K562 (cell line): ENCODE results near the gene TAF3. TPM values are rescaled to one million over a fixed set of nuclear protein-coding genes. Genes with fewer than 3 reads are reported as not detected.

Source experiments
- ATAC-seq: fragments of 200-7000 bp; cut with Tn5 transposase; 3 replicates; pipeline ENCODE4 v1.9.1; 2020; ENCODE audit warnings: moderate library complexity
- BruUV-seq: library from RNA; stranded (reverse); fragments of 400-500 nt; replicated peaks from 2 replicates; lab custom pipeline; 2021; lab: Mats Ljungman, UMichigan
- CTCF ChIA-PET: fragments of 300-600 bp; formaldehyde crosslinking; extraction: SDS; loops from one replicate; lab custom pipeline; 2021; ENCODE audit warnings: low intra/inter-chr PET ratio; lab: Yijun Ruan, JAX
- POLR2A ChIA-PET: fragments of 300-600, 350-650 bp; sonication (Branson Sonifier 250); formaldehyde crosslinking; extraction: SDS; loops from one replicate; lab custom pipeline; 2021; ENCODE audit warnings: antibody characterized with exemption, inconsistent platforms; lab: Yijun Ruan, JAX
- DNase-seq, 4 experiments: peaks; one replicate each; pipeline versions ENCODE4 v3.0.0 to v3.0.0-alpha.2; 2011 to 2018; ENCODE audit warnings: low spot score in 3 of 4, mixed read lengths in 3 of 4; ENCODE audit errors: extremely low read depth in 1 of 4
- FAIRE-seq: peaks from 2 replicates; lab custom pipeline; 2011; peaks lifted over from hg19 to GRCh38; lab: Jason Lieb, UNC
- H2AFZ ChIP-seq: 2 replicates; pipeline ENCODE4 v1.6.0; 2011; ENCODE audit warnings: low read depth, low read length, control low read depth, inconsistent platforms
- H3K27ac ChIP-seq: fragments of 200-600 bp; 3 replicates; pipeline ENCODE4 v1.8.0; 2011; ENCODE audit warnings: low read depth, mild to moderate bottlenecking, control low read depth, inconsistent platforms, low read length, moderate library complexity, mixed read lengths; ENCODE audit errors: extremely low read depth
- H3K27me3 ChIP-seq, 2 experiments: fragments of 300-600 bp in 1 of 2; 2 replicates in 1 of 2; 3 replicates in 1 of 2; pipeline versions ENCODE4 v1.6.0 to v1.8.0; 2011; ENCODE audit warnings: inconsistent platforms in 2 of 2, low read length in 2 of 2, mild to moderate bottlenecking in 1 of 2, mixed read lengths in 1 of 2, moderate library complexity in 1 of 2; ENCODE audit not compliant: control insufficient read depth in 2 of 2, insufficient read depth in 2 of 2
- H3K36me3 ChIP-seq: fragments of 300-600 bp; 3 replicates; pipeline ENCODE4 v1.8.0; 2011; ENCODE audit warnings: mild to moderate bottlenecking, low read length, inconsistent platforms; ENCODE audit not compliant: control insufficient read depth, insufficient read depth
- H3K4me1 ChIP-seq, 2 experiments: fragments of 200-600 bp in 1 of 2; replicated peaks in 1 of 2; 2 replicates in 1 of 2; 3 replicates in 1 of 2; pipeline versions ENCODE4 v1.5.1 to v1.8.0; 2011; ENCODE audit warnings: inconsistent platforms in 2 of 2, low read length in 2 of 2, mild to moderate bottlenecking in 1 of 2, mixed read lengths in 1 of 2, moderate library complexity in 1 of 2; ENCODE audit not compliant: control insufficient read depth in 2 of 2, insufficient read depth in 2 of 2
- H3K4me2 ChIP-seq: 2 replicates; pipeline ENCODE4 v1.6.1; 2011; ENCODE audit warnings: low read length, control low read depth, inconsistent platforms, mixed read lengths; ENCODE audit not compliant: insufficient read depth
- H3K4me3 ChIP-seq: fragments of 200-600 bp; sonication (generic), shearing (Covaris generic); 2 replicates; pipeline ENCODE4 v1.5.1; 2016; ENCODE audit warnings: control low read depth, inconsistent platforms
- H3K79me2 ChIP-seq: fragments of 200-600 bp; 3 replicates; pipeline ENCODE4 v1.8.0; 2011; ENCODE audit warnings: low read length, inconsistent platforms; ENCODE audit not compliant: control insufficient read depth, insufficient read depth
- H3K9ac ChIP-seq, 2 experiments: 2 replicates each; pipeline versions ENCODE4 v1.6.0 to v1.6.1; 2011; ENCODE audit warnings: low read depth in 2 of 2, low read length in 2 of 2, control low read depth in 1 of 2, inconsistent platforms in 1 of 2, mild to moderate bottlenecking in 1 of 2, mixed read lengths in 1 of 2; ENCODE audit not compliant: insufficient read depth in 1 of 2
- H3K9me1 ChIP-seq: one replicate; pipeline ENCODE4 v1.6.0; 2011; ENCODE audit warnings: inconsistent platforms, mild to moderate bottlenecking, low read length, moderate library complexity; ENCODE audit not compliant: control insufficient read depth, insufficient read depth
- H3K9me3 ChIP-seq: replicated peaks from 2 replicates; pipeline ENCODE4 v1.5.1; 2011; ENCODE audit warnings: low read depth, low read length, inconsistent platforms; ENCODE audit not compliant: control insufficient read depth, insufficient read depth
- H4K20me1 ChIP-seq: replicated peaks from 2 replicates; pipeline ENCODE4 v1.6.1; 2011; ENCODE audit warnings: low read length, inconsistent platforms, mixed read lengths; ENCODE audit not compliant: control insufficient read depth, insufficient read depth
- HNRNPLL ChIP-seq: fragments of 200-400 bp; formaldehyde crosslinking; IDR thresholded peaks from 2 replicates; pipeline ENCODE4 v1.6.1; 2017; ENCODE audit warnings: low read length, low read depth, mild to moderate bottlenecking; ENCODE audit not compliant: poor library complexity, severe bottlenecking
- KLF6 ChIP-seq: fragments of 250-450 bp; sonication (Bioruptor Pico); IDR thresholded peaks from 2 replicates; pipeline ENCODE4 v1.4.0; 2020; ENCODE audit warnings: mild to moderate bottlenecking, moderate library complexity, borderline replicate concordance
- MAFG ChIP-seq: fragments of 450-650 bp; conservative IDR thresholded peaks from 2 replicates; pipeline ENCODE4 v1.6.1; 2016; ENCODE audit warnings: missing genetic modification characterization, missing compliant biosample characterization
- WGBS: fragments of 100-300 bp; shearing (Covaris generic); methylation state at CpG from one replicate; pipeline ENCODE4 v1.1.6; 2016; ENCODE audit warnings: low coverage, mixed read lengths; ENCODE audit not compliant: insufficient coverage; ENCODE audit errors: missing lambda C conversion rate; 5-methylcytosine and 5-hydroxymethylcytosine counted together
- in situ Hi-C: fragments of 300-500 bp; cut with MboI; formaldehyde crosslinking; loops from 4 replicates; pipeline ENCODE4 v1.15.0; 2018; ENCODE audit warnings: inconsistent platforms, mixed read lengths
- intact Hi-C: fragments of 100-400 bp; cut with micrococcal nuclease; formaldehyde crosslinking; loops from 2 replicates; pipeline ENCODE4 v1.14.2; 2022
- polyA plus RNA-seq, 8 experiments: library from polyadenylated mRNA; depleted of rRNA in 4 of 8; stranded (reverse) in 5 of 8; unstranded in 3 of 8; fragments of >200 nt; fragmentation: Nextera tagmentation in 2 of 8; fragmentation: Illumina TruSeq in 1 of 8; extraction: Ambion mirVana in 2 of 8; extraction: Trizol in 1 of 8; gene quantifications; 2 replicates each; pipeline versions ENCODE4 v1.2.1 to v1.2.3, GENCODE V29; 2011 to 2014; ENCODE audit warnings: inconsistent platforms in 1 of 8, missing spikeins in 1 of 8
- total RNA-seq, 7 experiments: library from RNA; depleted of rRNA in 6 of 7; stranded (reverse); fragments of >200 nt in 6 of 7; fragmentation: Illumina TruSeq in 2 of 7; extraction: Trizol in 2 of 7; gene quantifications; 2 replicates each; pipeline versions ENCODE4 v1.2.1 to v1.2.3, GENCODE V29; 2011 to 2021; ENCODE audit warnings: low replicate concordance in 1 of 7
- TF ChIP-seq, protein P1 (sequence below), 2 experiments: fragments of 450-650 bp in 1 of 2; sonication (generic) in 1 of 2; formaldehyde crosslinking in 1 of 2; IDR thresholded peaks in 1 of 2; conservative IDR thresholded peaks in 1 of 2; 2 replicates each; pipeline versions ENCODE4 v1.6.1 to v1.8.1; 2016 to 2023; ENCODE audit warnings: mild to moderate bottlenecking in 2 of 2, moderate library complexity in 2 of 2, inconsistent platforms in 1 of 2, missing genetic modification reagents in 1 of 2

TAF3 gene
- total and polyA plus RNA-seq, 9 of the 15 experiments (the other 6 are each of a cell fraction or from before 2014, with no cell fraction given): 1.5 to 9.9 (median 4.1) TPM

DNA sequence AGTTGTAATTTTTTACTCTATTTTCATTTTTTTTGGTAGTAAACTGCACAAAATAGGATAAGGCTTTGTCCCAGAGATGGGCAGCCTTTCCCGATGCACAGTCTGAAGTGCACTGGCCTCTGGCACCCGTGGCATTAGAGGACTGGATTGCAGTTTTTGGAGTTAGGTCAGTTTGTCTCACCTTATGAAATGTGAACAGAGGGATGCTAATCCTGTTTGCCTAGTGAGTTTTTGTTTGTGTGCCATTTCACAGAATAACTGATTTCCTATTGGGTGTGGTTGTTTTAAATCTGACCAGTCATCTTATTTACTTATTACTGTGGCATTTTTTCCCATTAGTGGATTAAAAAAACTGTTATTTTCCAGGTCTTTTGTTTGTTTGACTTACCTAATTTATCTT lies 126.7 kb downstream of the TAF3 start:
- CTCF ChIA-PET: no interaction called here
- Histone ChIP-seq H4K20me1 (no peaks in the 10 kb centered on the region; the same call in 1 of the 2 replicates), H3K9me3 (no peaks in the 10 kb centered on the region), H3K4me3 (no peak overlapping the region), H3K27ac (no peak overlapping the region), H3K4me1 (no peaks in the 10 kb centered on the region), H3K4me2 (no peak overlapping the region), H2AFZ (no peak overlapping the region), H3K27me3 (no peaks in the 10 kb centered on the region), H3K9me1 (no peaks in the 10 kb centered on the region), H3K9ac (no peak overlapping the region), H3K79me2 (no peaks in the 10 kb centered on the region), H3K36me3 (no peaks in the 10 kb centered on the region; the same call in 2 of the 3 replicates)
- TF ChIP-seq KLF6 (no peak), MAFG (tag) (0 out of 2 replicates have a peak, but pooled peaks have one; percentile 13)
- in situ Hi-C loops: no loop called here
- DNase-seq (no peak), ATAC-seq (no peak), FAIRE-seq (no peak)
- no TSS peak for BruUV-seq
- intact Hi-C loops: no loop called here
- POLR2A ChIA-PET: no interaction called here
- 77% methylated on average over 2 of the region's 2 CpGs for WGBS

DNA sequence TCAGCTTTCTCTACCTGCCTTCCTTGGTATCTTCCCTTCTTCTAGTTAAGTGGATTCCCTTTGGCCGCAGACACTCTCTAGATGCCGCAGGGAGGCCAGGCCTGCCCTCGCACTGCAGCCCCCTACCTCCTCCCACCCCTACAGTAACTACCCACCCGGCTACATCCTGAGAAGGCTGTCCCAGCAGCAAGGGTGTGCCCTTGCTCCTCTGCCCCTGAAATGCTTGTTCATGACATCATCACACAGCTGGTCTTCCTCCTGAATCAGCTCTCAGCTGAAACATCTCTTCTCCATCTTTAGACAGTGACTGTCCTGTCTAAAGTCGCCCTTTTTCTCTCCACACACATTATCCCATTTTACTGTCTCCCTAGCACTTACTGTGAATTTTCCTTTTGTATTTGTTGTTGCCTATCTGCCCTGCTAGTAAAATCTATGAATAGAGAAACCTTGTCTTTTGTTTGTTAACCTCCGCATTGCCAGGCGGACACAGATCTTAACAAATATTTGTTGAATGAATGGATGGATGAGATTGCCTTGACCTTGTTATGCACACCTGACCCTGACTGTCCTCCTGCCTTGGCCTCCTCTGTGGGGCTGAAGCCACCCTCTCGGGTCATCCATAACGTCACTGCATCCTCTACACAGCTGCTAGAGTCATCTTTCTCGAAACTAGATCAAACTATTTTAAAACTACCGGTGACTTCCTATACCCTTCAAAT lies 127.3 kb downstream of the TAF3 start:
- intact Hi-C loops: no loop called here
- H3K9me1 ChIP-seq: no peaks in the 10 kb centered on the region
- DNase-seq (no peak), FAIRE-seq (no peak), ATAC-seq (no peak)
- H3K27ac ChIP-seq: no peak overlapping the region
- no peak overlapping the region for H3K9ac ChIP-seq
- in situ Hi-C loops: no loop called here
- H2AFZ ChIP-seq: no peak overlapping the region
- no peaks in the 10 kb centered on the region; the same call in 1 of the 2 replicates for H4K20me1 ChIP-seq
- no peaks in the 10 kb centered on the region; the same call in 2 of the 3 replicates for H3K36me3 ChIP-seq
- no peaks in the 10 kb centered on the region for H3K27me3 ChIP-seq
- 57% methylated on average over 9 of the region's 11 CpGs for WGBS
- BruUV-seq: no TSS peak
- no peaks in the 10 kb centered on the region for H3K79me2 ChIP-seq
- no peak overlapping the region for H3K4me3 ChIP-seq
- CTCF ChIA-PET: no interaction called here
- POLR2A ChIA-PET: no interaction called here
- TF ChIP-seq HNRNPLL: no peak
- TF ChIP-seq, protein P1, sequence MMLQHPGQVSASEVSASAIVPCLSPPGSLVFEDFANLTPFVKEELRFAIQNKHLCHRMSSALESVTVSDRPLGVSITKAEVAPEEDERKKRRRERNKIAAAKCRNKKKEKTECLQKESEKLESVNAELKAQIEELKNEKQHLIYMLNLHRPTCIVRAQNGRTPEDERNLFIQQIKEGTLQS (IDR thresholded peaks at IDR 0.05): peak; percentile 24; the same call in 1 of the 2 replicates
- TF ChIP-seq, protein P1 (CRISPR knock-in tag; conservative IDR thresholded peaks at IDR 0.05): no peak
- H3K9me3 ChIP-seq: no peaks in the 10 kb centered on the region
- H3K4me1 ChIP-seq: no peaks in the 10 kb centered on the region
- no peak overlapping the region for H3K4me2 ChIP-seq
